HCT116 (cell line): ENCODE results near the gene UNC5C.

Experiments
- CTCF ChIP-seq, 3 experiments: fragments of 200-600 bp in 1 of 3; sonication (generic) in 1 of 3; IDR thresholded peaks in 2 of 3; conservative IDR thresholded peaks in 1 of 3; 2 replicates each; pipeline ENCODE4 v1.5.1; 2012 to 2017; ENCODE audit warnings: low read depth in 2 of 3, low read length in 2 of 3, antibody characterized with exemption in 1 of 3, borderline replicate concordance in 1 of 3, control low read depth in 1 of 3, mild to moderate bottlenecking in 1 of 3, mixed read lengths in 1 of 3, mixed run types in 1 of 3, moderate library complexity in 1 of 3; ENCODE audit not compliant: insufficient read depth in 1 of 3
- EZH2 ChIP-seq: fragments of 200-600 bp; sonication (generic); IDR thresholded peaks from 2 replicates; pipeline ENCODE4 v1.6.1; 2017; ENCODE audit warnings: antibody characterized with exemption, mixed run types
- MAX ChIP-seq: IDR thresholded peaks from 2 replicates; pipeline ENCODE4 v1.6.1; 2012
- SIN3A ChIP-seq: IDR thresholded peaks from 2 replicates; pipeline ENCODE4 v1.6.1; 2012; ENCODE audit warnings: low read depth
- YY1 ChIP-seq: IDR thresholded peaks from 2 replicates; pipeline ENCODE4 v1.6.1; 2011; ENCODE audit warnings: low read length, low read depth, moderate library complexity, mild to moderate bottlenecking; ENCODE audit not compliant: insufficient replicate concordance; ENCODE audit errors: extremely low read depth

- TF ChIP-seq MAX: no peak
- TF ChIP-seq CTCF (IDR thresholded peaks at IDR 0.05 in 2 of 3, conservative IDR thresholded peaks at IDR 0.05 in 1 of 3; ENCODE audit: borderline replicate concordance in 1 of 3, insufficient read depth in 1 of 3, low read depth in 2 of 3, low read length in 2 of 3): no peak
- no peak for TF ChIP-seq EZH2
- TF ChIP-seq SIN3A: no peak
- TF ChIP-seq YY1: no peak
Measured at GRCh38 chr4:95417531-95417930, 131.2 kb downstream of the UNC5C start.
